ENCODE results near the gene ZNF536. TPM values are rescaled to one million over a fixed set of nuclear protein-coding genes. Genes with fewer than 3 reads are reported as not detected.

Gene ZNF536
- total RNA-seq, 1 donor from 2014 or later = 24.9 TPM

- Mint-ChIP-seq H3K36me3 (ENCODE audit: unreplicated experiment) (peaks cover 6% of the 10 kb centered on the region), H3K27ac (ENCODE audit: unreplicated experiment) (peak overlapping the region; percentile 54), H3K4me1 (ENCODE audit: low read depth, unreplicated experiment) (peaks cover 15% of the 10 kb centered on the region), H3K9me3 (ENCODE audit: unreplicated experiment) (peaks cover 3% of the 10 kb centered on the region), H3K27me3 (ENCODE audit: unreplicated experiment) (peaks cover 5% of the 10 kb centered on the region), H3K4me3 (ENCODE audit: unreplicated experiment) (peak overlapping the region; percentile 15)
- DNase-seq = no peak
- TF ChIP-seq, protein P1, sequence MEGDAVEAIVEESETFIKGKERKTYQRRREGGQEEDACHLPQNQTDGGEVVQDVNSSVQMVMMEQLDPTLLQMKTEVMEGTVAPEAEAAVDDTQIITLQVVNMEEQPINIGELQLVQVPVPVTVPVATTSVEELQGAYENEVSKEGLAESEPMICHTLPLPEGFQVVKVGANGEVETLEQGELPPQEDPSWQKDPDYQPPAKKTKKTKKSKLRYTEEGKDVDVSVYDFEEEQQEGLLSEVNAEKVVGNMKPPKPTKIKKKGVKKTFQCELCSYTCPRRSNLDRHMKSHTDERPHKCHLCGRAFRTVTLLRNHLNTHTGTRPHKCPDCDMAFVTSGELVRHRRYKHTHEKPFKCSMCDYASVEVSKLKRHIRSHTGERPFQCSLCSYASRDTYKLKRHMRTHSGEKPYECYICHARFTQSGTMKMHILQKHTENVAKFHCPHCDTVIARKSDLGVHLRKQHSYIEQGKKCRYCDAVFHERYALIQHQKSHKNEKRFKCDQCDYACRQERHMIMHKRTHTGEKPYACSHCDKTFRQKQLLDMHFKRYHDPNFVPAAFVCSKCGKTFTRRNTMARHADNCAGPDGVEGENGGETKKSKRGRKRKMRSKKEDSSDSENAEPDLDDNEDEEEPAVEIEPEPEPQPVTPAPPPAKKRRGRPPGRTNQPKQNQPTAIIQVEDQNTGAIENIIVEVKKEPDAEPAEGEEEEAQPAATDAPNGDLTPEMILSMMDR (IDR thresholded peaks at IDR 0.05; ENCODE audit: partially characterized antibody, unreplicated experiment) = no peak
Observed at GRCh38 chr19:30340771-30341561, 31.2 kb upstream of the ZNF536 start.

- TF ChIP-seq, protein P1 (IDR thresholded peaks at IDR 0.05; ENCODE audit: partially characterized antibody, unreplicated experiment) = no peak
- Mint-ChIP-seq H3K27me3 (ENCODE audit: unreplicated experiment) (peaks cover 5% of the 10 kb centered on the region), H3K4me3 (ENCODE audit: unreplicated experiment) (no peak overlapping the region), H3K27ac (ENCODE audit: unreplicated experiment) (peak overlapping the region; percentile 54), H3K9me3 (ENCODE audit: unreplicated experiment) (peaks cover 2% of the 10 kb centered on the region), H3K4me1 (ENCODE audit: low read depth, unreplicated experiment) (peaks cover 15% of the 10 kb centered on the region), H3K36me3 (ENCODE audit: unreplicated experiment) (no peaks in the 10 kb centered on the region)
- DNase-seq = no peak
Observed at GRCh38 chr19:30341611-30342201, 30.5 kb upstream of the ZNF536 start.

DNA sequence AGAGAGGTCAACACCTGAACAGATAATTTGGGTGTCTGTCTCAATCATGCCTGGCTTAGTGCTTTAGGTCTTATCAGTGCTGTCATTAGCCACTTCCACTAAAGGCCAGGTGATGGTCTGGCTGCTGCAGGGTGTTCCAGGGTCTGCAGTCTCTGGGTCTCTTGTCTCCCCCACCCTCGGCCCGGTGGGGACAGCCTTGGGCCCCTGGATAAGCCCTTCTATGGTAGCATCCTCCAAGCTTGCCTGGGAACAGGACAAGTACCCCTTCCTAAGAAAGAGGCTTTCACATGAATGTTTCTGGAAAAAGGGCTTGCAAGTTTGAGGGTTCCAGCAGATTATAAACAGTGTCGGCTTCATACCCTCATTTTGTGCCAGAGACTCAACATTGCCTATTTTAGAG is 29.3 kb upstream of the ZNF536 start:
- H3K4me1 Mint-ChIP-seq (ENCODE audit: low read depth, unreplicated experiment) = peaks cover 15% of the 10 kb centered on the region
- no peak overlapping the region for H3K27ac Mint-ChIP-seq (ENCODE audit: unreplicated experiment)
- H3K9me3 Mint-ChIP-seq (ENCODE audit: unreplicated experiment) = peaks cover 3% of the 10 kb centered on the region
- TF ChIP-seq, protein P1 (IDR thresholded peaks at IDR 0.05; ENCODE audit: partially characterized antibody, unreplicated experiment) = no peak
- H3K36me3 Mint-ChIP-seq (ENCODE audit: unreplicated experiment) = peaks cover 5% of the 10 kb centered on the region
- H3K4me3 Mint-ChIP-seq (ENCODE audit: unreplicated experiment) = no peak overlapping the region
- H3K27me3 Mint-ChIP-seq (ENCODE audit: unreplicated experiment) = peaks cover 3% of the 10 kb centered on the region
- no peak for DNase-seq

- H3K27me3 Mint-ChIP-seq (ENCODE audit: unreplicated experiment) = peaks cover 3% of the 10 kb centered on the region
- TF ChIP-seq, protein P1 (IDR thresholded peaks at IDR 0.05; ENCODE audit: partially characterized antibody, unreplicated experiment) = no peak
- H3K4me1 Mint-ChIP-seq (ENCODE audit: low read depth, unreplicated experiment) = peaks cover 19% of the 10 kb centered on the region
- no peak for DNase-seq
- no peak overlapping the region for H3K27ac Mint-ChIP-seq (ENCODE audit: unreplicated experiment)
- H3K4me3 Mint-ChIP-seq (ENCODE audit: unreplicated experiment) = no peak overlapping the region
- peaks cover 5% of the 10 kb centered on the region for H3K36me3 Mint-ChIP-seq (ENCODE audit: unreplicated experiment)
- H3K9me3 Mint-ChIP-seq (ENCODE audit: unreplicated experiment) = peaks cover 3% of the 10 kb centered on the region
Observed at GRCh38 chr19:30344446-30345425, 27.4 kb upstream of the ZNF536 start.
